GM12892 (cell line): ENCODE data around the gene ADARB2.

Experiments used
- POLR2AphosphoS5 ChIP-seq: IDR thresholded peaks from 2 replicates; pipeline ENCODE4 v1.6.1; 2011; ENCODE audit warnings: low read depth, low read length, control low read depth
- TAF1 ChIP-seq: IDR thresholded peaks from 2 replicates; pipeline ENCODE4 v1.6.1; 2011; ENCODE audit warnings: low read depth, mild to moderate bottlenecking, control low read depth, low read length, borderline replicate concordance

GRCh38 chr10:1362589-1363445 is 374.5 kb downstream of the ADARB2 start:
- TF ChIP-seq TAF1: no peak
- TF ChIP-seq POLR2AphosphoS5: no peak
